HepG2 (cell line): Measurements from ENCODE around the gene PLEKHG2. TPM values are rescaled to one million over a fixed set of nuclear protein-coding genes. Genes with fewer than 3 reads are reported as not detected.

Experiments used
- FOXP1 ChIP-seq, 2 experiments: fragments of 450-650 bp in 1 of 2; IDR thresholded peaks; 2 replicates each; pipeline ENCODE4 v1.6.1; 2017 to 2018; ENCODE audit warnings: antibody characterized with exemption in 1 of 2
- GTF2F1 ChIP-seq: fragments of 150-350 bp; IDR thresholded peaks from 2 replicates; pipeline ENCODE4 v1.6.1; 2014; ENCODE audit warnings: low read length
- HHEX ChIP-seq: IDR thresholded peaks from 2 replicates; pipeline ENCODE4 v1.6.1; 2016; ENCODE audit warnings: control low read depth
- HNRNPLL ChIP-seq: fragments of 200-400 bp; formaldehyde crosslinking; IDR thresholded peaks from 2 replicates; pipeline ENCODE4 v1.6.1; 2017; ENCODE audit warnings: mild to moderate bottlenecking, low read depth, low read length; ENCODE audit not compliant: poor library complexity, severe bottlenecking
- HOXD1 ChIP-seq: sonication (generic); formaldehyde crosslinking; IDR thresholded peaks from 2 replicates; pipeline ENCODE4 v1.5.0; 2020; ENCODE audit warnings: missing genetic modification reagents
- KLF11 ChIP-seq: IDR thresholded peaks from 2 replicates; pipeline ENCODE4 v1.6.1; 2016; ENCODE audit warnings: missing compliant biosample characterization
- KLF12 ChIP-seq: sonication (generic); formaldehyde crosslinking; IDR thresholded peaks from 2 replicates; pipeline ENCODE4 v1.4.0; 2020; ENCODE audit warnings: missing genetic modification reagents, borderline replicate concordance
- MEIS1 ChIP-seq: sonication (generic); formaldehyde crosslinking; IDR thresholded peaks from 2 replicates; pipeline ENCODE4 v1.9.0; 2021; ENCODE audit warnings: mild to moderate bottlenecking, missing genetic modification reagents, moderate library complexity, borderline replicate concordance
- NR1H2 ChIP-seq: sonication (generic); formaldehyde crosslinking; IDR thresholded peaks from 2 replicates; pipeline ENCODE4 v1.8.1; 2022; ENCODE audit warnings: low read depth, missing genetic modification reagents, borderline replicate concordance
- REL ChIP-seq: sonication (generic); formaldehyde crosslinking; conservative IDR thresholded peaks from 2 replicates; pipeline ENCODE4 v1.8.0; 2022; ENCODE audit warnings: mild to moderate bottlenecking, missing genetic modification reagents, moderate library complexity
- SALL2 ChIP-seq: sonication (generic); formaldehyde crosslinking; IDR thresholded peaks from 2 replicates; pipeline ENCODE4 v1.8.1; 2023; ENCODE audit warnings: mild to moderate bottlenecking, missing genetic modification reagents, inconsistent platforms
- SP5 ChIP-seq: IDR thresholded peaks from 2 replicates; pipeline ENCODE4 v1.6.1; 2016; ENCODE audit warnings: low read depth, borderline replicate concordance
- XRCC5 ChIP-seq: fragments of 200-400 bp; formaldehyde crosslinking; optimal IDR thresholded peaks from 2 replicates; pipeline ENCODE3; 2017; ENCODE audit warnings: mild to moderate bottlenecking, low read length
- ZFP41 ChIP-seq: sonication (generic); formaldehyde crosslinking; IDR thresholded peaks from 2 replicates; pipeline ENCODE4 v1.4.0; 2020; ENCODE audit warnings: mild to moderate bottlenecking, missing genetic modification reagents, borderline replicate concordance
- ZKSCAN8 ChIP-seq: IDR thresholded peaks from 2 replicates; pipeline ENCODE4 v1.6.1; 2016; ENCODE audit warnings: borderline replicate concordance, missing genetic modification reagents, missing compliant biosample characterization
- ZNF138 ChIP-seq: sonication (generic); formaldehyde crosslinking; IDR thresholded peaks from 2 replicates; pipeline ENCODE4 v1.5.0; 2020; ENCODE audit warnings: mild to moderate bottlenecking, low read depth, missing genetic modification reagents
- ZNF292 ChIP-seq: sonication (generic); formaldehyde crosslinking; IDR thresholded peaks from 2 replicates; pipeline ENCODE4 v1.8.1; 2022; ENCODE audit warnings: mild to moderate bottlenecking, low read depth, missing genetic modification reagents, borderline replicate concordance
- ZNF333 ChIP-seq: sonication (generic); formaldehyde crosslinking; IDR thresholded peaks from 2 replicates; pipeline ENCODE4 v1.4.0; 2020; ENCODE audit warnings: mild to moderate bottlenecking, missing genetic modification reagents, borderline replicate concordance
- polyA plus RNA-seq, 8 experiments: library from polyadenylated mRNA; depleted of rRNA in 3 of 8; stranded (reverse) in 7 of 8; unstranded in 1 of 8; fragments of >200 nt; fragmentation: Illumina TruSeq in 4 of 8; extraction: Trizol in 4 of 8; gene quantifications; 2 replicates each; pipeline versions ENCODE4 v1.2.1 to v1.2.3, GENCODE V29; 2011 to 2016; ENCODE audit warnings: low read depth in 4 of 8, missing spikeins in 1 of 8, mixed read lengths in 1 of 8; ENCODE audit not compliant: insufficient read depth in 1 of 8
- total RNA-seq, 5 experiments: library from RNA; depleted of rRNA; stranded (reverse); fragments of >200 nt; fragmentation: Illumina TruSeq; extraction: Trizol; gene quantifications; 2 replicates each; pipeline ENCODE4 v1.2.3, GENCODE V29; 2016; ENCODE audit warnings: low read depth in 1 of 5
- TF ChIP-seq, protein P1 (sequence below): sonication (generic); formaldehyde crosslinking; IDR thresholded peaks from 2 replicates; pipeline ENCODE4 v1.4.0; 2020; ENCODE audit warnings: mild to moderate bottlenecking, missing genetic modification reagents
- TF ChIP-seq, protein P2 (sequence below): sonication (generic); formaldehyde crosslinking; IDR thresholded peaks from 2 replicates; pipeline ENCODE4 v1.4.0; 2020; ENCODE audit warnings: missing genetic modification reagents
- TF ChIP-seq, protein P3 (sequence below): conservative IDR thresholded peaks from 2 replicates; pipeline ENCODE4 v1.6.1; 2018; ENCODE audit warnings: missing genetic modification reagents

The PLEKHG2 gene
- total and polyA plus RNA-seq, 2 of the 13 experiments (the other 11 are each of a cell fraction or from before 2014, with no cell fraction given) = 3.6 to 6.8 TPM

DNA sequence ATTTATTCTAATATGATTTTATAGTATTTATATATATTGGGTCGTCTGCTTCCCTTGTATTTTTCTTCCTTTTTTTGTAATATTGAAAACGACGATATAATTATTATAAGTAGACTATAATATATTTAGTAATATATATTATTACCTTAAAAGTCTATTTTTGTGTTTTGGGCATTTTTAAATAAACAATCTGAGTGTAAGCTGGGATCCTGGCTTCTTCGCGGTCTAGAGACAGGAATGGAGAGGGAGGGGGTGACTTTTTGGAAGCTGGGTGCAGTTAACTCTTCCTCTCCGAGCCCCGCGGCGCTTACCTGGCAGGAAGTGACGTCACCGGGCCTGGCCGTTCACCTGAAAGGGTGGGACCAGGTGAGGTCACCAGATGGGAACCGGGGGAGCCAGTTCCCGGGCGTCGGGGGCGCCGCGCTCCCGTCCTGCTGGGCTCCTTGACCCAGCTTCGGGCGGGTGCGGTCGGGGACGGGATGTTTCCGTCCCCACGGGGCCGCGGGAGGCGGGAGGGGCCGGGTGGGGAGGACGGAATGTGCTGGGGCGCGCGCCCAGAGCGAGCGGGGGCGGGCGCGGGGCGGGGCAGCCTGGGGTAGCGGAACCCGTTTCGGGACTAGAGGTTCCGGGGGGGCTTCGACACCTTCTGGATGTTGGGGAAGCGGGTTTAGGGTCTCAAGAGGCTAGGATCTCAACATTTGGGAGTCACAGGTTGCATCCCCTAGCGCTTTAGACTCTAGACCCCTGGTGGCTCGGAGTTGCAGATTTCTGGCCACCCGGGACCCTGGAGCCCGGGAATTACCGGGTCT is 3.1 kb upstream of the PLEKHG2 start (continued):
- TF ChIP-seq, protein P1, sequence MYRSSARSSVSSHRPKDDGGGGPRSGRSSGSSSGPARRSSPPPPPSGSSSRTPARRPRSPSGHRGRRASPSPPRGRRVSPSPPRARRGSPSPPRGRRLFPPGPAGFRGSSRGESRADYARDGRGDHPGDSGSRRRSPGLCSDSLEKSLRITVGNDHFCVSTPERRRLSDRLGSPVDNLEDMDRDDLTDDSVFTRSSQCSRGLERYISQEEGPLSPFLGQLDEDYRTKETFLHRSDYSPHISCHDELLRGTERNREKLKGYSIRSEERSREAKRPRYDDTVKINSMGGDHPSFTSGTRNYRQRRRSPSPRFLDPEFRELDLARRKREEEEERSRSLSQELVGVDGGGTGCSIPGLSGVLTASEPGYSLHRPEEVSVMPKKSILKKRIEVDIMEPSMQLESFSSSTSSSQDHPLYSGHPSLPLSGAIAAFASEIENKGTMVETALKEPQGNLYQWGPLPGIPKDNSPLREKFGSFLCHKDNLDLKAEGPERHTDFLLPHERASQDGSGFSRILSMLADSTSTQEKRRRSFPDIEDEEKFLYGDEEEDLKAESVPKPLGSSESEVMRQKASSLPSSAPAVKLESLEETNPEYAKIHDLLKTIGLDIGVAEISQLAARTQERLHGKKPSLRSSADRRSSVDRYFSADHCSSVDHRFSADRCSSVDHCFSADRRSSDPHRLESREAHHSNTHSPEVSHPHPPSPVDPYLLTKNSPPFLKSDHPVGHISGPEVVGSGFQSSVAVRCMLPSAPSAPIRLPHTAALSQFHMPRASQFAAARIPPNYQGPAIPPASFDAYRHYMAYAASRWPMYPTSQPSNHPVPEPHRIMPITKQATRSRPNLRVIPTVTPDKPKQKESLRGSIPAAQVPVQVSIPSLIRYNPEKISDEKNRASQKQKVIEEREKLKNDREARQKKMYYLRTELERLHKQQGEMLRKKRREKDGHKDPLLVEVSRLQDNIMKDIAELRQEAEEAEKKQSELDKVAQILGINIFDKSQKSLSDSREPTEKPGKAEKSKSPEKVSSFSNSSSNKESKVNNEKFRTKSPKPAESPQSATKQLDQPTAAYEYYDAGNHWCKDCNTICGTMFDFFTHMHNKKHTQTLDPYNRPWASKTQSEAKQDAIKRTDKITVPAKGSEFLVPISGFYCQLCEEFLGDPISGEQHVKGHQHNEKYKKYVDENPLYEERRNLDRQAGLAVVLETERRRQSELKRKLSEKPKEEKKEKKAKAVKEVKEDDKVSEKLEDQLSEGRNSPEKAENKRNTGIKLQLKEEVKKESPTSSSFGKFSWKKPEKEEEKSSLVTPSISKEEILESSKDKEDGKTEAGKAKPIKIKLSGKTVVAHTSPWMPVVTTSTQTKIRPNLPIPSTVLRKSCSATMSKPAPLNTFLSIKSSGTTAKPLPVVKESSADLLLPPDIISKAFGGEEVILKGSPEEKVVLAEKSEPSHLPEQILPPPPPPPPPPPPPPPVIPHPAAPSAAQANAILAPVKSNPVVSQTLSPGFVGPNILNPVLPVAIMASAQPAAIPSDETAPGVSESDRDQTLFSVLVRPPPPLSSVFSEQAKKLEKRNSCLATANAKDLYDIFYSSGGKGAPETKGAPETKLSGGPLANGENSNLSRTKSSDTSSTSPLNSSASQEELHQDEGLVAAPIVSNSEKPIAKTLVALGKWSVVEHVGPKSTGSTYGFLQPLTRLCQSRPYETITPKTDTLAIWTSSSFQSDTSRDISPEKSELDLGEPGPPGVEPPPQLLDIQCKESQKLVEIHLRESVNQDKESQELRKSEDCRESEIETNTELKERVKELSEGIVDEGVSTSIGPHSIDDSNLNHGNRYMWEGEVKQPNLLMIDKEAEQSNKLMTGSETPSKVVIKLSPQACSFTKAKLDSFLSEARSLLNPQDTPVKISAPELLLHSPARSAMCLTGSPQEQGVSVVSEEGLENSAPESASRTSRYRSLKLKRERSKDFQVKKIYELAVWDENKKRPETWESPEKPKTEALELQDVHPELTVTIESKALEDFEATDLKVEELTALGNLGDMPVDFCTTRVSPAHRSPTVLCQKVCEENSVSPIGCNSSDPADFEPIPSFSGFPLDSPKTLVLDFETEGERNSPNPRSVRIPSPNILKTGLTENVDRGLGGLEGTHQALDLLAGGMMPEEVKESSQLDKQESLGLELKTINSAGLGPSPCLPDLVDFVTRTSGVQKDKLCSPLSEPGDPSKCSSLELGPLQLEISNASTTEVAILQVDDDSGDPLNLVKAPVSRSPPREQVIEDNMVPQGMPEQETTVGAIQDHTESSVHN (CRISPR knock-in tag) = no peak
- no peak for TF ChIP-seq NR1H2 (CRISPR knock-in tag)
- no peak; the same call in 1 of the 2 replicates for TF ChIP-seq KLF12
- TF ChIP-seq REL (CRISPR knock-in tag) = no peak
- TF ChIP-seq, protein P2, sequence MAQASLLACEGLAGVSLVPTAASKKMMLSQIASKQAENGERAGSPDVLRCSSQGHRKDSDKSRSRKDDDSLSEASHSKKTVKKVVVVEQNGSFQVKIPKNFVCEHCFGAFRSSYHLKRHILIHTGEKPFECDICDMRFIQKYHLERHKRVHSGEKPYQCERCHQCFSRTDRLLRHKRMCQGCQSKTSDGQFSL (CRISPR knock-in tag) = no peak
- no peak for TF ChIP-seq FOXP1 (IDR thresholded peaks at IDR 0.05)
- no peak for TF ChIP-seq FOXP1 (CRISPR knock-in tag; IDR thresholded peaks at IDR 0.05)
- TF ChIP-seq ZNF138 (CRISPR knock-in tag) = no peak
- TF ChIP-seq SP5 = peak; percentile 19
- no peak for TF ChIP-seq ZNF333 (CRISPR knock-in tag)
- TF ChIP-seq KLF11 (CRISPR knock-in tag) = no peak
- no peak for TF ChIP-seq ZKSCAN8 (CRISPR knock-in tag)
- no peak for TF ChIP-seq GTF2F1
- TF ChIP-seq ZFP41 (CRISPR knock-in tag) = no peak
- no peak for TF ChIP-seq HHEX (CRISPR knock-in tag)
- TF ChIP-seq, protein P3, sequence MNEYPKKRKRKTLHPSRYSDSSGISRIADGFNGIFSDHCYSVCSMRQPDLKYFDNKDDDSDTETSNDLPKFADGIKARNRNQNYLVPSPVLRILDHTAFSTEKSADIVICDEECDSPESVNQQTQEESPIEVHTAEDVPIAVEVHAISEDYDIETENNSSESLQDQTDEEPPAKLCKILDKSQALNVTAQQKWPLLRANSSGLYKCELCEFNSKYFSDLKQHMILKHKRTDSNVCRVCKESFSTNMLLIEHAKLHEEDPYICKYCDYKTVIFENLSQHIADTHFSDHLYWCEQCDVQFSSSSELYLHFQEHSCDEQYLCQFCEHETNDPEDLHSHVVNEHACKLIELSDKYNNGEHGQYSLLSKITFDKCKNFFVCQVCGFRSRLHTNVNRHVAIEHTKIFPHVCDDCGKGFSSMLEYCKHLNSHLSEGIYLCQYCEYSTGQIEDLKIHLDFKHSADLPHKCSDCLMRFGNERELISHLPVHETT (CRISPR knock-in tag) = no peak
- TF ChIP-seq MEIS1 (CRISPR knock-in tag) = no peak; the same call in 1 of the 2 replicates
- no peak for TF ChIP-seq XRCC5
- no peak for TF ChIP-seq HNRNPLL
- no peak; the same call in 1 of the 2 replicates for TF ChIP-seq SALL2
- no peak for TF ChIP-seq ZNF292 (CRISPR knock-in tag)
- no peak for TF ChIP-seq HOXD1 (CRISPR knock-in tag)
